ENCODE measurements around the gene CDK5RAP2.

Gene CDK5RAP2

DNA sequence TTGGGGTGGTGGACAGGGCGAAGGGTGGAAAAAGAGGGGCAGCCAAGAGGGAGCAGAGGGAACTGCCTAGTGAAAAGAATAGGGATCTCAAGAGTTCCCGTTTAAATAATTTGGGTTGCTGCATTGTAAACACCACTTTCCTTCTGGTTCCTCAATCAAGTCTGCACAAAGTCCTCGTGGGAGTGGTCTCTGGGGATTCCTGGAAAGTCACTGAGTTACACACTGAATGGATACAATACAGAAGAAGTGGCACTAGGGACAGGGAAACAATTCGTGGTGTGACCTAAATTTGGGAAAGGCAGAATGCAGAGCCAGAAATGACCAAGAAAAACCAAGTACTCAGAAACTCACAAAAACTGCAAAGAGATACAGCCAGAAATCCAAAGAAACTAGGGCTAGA, 161.7 kb downstream of the CDK5RAP2 start:
- Histone ChIP-seq H2BK120ac (ENCODE audit: low read depth, low read length) (no peak overlapping the region), H3K14ac (ENCODE audit: low read length) (no peak overlapping the region), H2AFZ (ENCODE audit: low read length) (no peak overlapping the region), H2BK5ac (ENCODE audit: low read length) (no peak overlapping the region), H4K8ac (ENCODE audit: low read depth, low read length) (no peak overlapping the region), H4K91ac (ENCODE audit: low read depth, low read length, poor library complexity) (no peak overlapping the region), H3K4me1 (ENCODE audit: control insufficient read depth in 2 of 2, insufficient read depth in 1 of 2, low read depth in 1 of 2, low read length in 2 of 2) (peaks cover 7% of the 10 kb centered on the region in 2 donors), H2BK12ac (ENCODE audit: low read length) (no peak overlapping the region), H3K4me2 (ENCODE audit: insufficient read depth, low read length, poor library complexity, severe bottlenecking) (no peak overlapping the region), H3K23ac (ENCODE audit: low read depth, low read length, poor library complexity) (no peak overlapping the region), H2AK5ac (ENCODE audit: low read depth, low read length) (no peak overlapping the region), H2BK15ac (ENCODE audit: low read length) (no peak overlapping the region), H3K9ac (ENCODE audit: low read depth, low read length, poor library complexity) (no peak overlapping the region), H3K27me3 (ENCODE audit: control insufficient read depth in 3 of 3, insufficient read depth in 3 of 3, low read depth in 1 of 3, low read length in 3 of 3) (no peaks in the 10 kb centered on the region), H3K4ac (ENCODE audit: low read length) (no peak overlapping the region), H3K36me3 (replicated peaks in 1 of 2; ENCODE audit: control insufficient read depth in 2 of 2, insufficient read depth in 2 of 2, low read length in 2 of 2) (peaks cover 2 to 84% of the 10 kb centered on the region in 2 donors), H3K4me3 (ENCODE audit: low read length in 2 of 2) (no peak overlapping the region), H3K79me1 (ENCODE audit: low read depth, low read length) (no peaks in the 10 kb centered on the region), H3K9me3 (replicated peaks in 1 of 2; ENCODE audit: control insufficient read depth in 2 of 2, insufficient read depth in 1 of 2, low read depth in 1 of 2, low read length in 2 of 2) (no peaks in the 10 kb centered on the region), H3K18ac (ENCODE audit: low read length) (no peak overlapping the region), H3K27ac (replicated peaks; ENCODE audit: low read length) (no peak overlapping the region)
- WGBS, 2 donors (ENCODE audit: extremely low coverage in 2 of 2, insufficient read length in 2 of 2, insufficient replicate concordance in 1 of 2) = no CpG with 5 or more reads among the region's 4 CpGs
- DNase-seq (ENCODE audit: low spot score) = no peak

DNA sequence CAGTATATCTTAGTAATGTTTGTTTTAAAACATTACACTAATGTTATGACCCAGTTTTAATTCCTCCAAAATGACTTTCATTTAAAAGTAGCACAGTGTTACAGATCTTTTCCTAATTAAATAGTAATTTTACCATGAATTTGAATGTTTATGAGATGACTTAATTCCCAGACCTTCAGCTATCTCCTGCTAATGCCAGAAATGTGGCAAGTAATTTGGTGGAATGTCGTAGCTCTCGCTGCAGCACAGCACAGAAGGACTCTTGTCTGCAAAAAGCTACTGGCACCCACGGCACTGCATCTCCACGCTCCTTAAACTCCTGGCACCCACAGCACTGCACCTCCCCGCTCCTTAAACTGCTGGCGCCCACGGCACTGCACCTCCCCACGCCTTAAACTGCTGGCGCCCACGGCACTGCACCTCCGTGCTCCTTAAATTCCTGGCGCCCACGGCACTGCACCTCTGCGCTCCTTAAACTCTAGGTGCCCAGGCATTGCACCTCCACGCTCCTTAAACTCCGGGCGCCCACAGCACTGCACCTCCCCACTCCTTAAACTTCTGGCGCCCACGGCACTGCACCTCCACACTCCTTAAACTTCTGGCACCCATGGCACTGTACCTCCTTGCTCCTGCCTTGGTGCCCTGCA, 163.1 kb downstream of the CDK5RAP2 start:
- no peak overlapping the region for H3K18ac ChIP-seq (ENCODE audit: low read length)
- H3K4me2 ChIP-seq (ENCODE audit: insufficient read depth, low read length, poor library complexity, severe bottlenecking) = no peak overlapping the region
- H2BK12ac ChIP-seq (ENCODE audit: low read length) = no peak overlapping the region
- no peak overlapping the region for H3K4me3 ChIP-seq (ENCODE audit: low read length in 2 of 2)
- no peak overlapping the region for H2AK5ac ChIP-seq (ENCODE audit: low read depth, low read length)
- no peak overlapping the region for H4K8ac ChIP-seq (ENCODE audit: low read depth, low read length)
- WGBS, 2 donors (ENCODE audit: extremely low coverage in 2 of 2, insufficient read length in 2 of 2, insufficient replicate concordance in 1 of 2) = no CpG with 5 or more reads among the region's 19 CpGs
- no peak overlapping the region for H3K9ac ChIP-seq (ENCODE audit: low read depth, low read length, poor library complexity)
- no peak overlapping the region for H4K91ac ChIP-seq (ENCODE audit: low read depth, low read length, poor library complexity)
- no peak overlapping the region for H2BK15ac ChIP-seq (ENCODE audit: low read length)
- no peaks in the 10 kb centered on the region for H3K79me1 ChIP-seq (ENCODE audit: low read depth, low read length)
- no peak overlapping the region for H2BK120ac ChIP-seq (ENCODE audit: low read depth, low read length)
- H3K14ac ChIP-seq (ENCODE audit: low read length) = peak overlapping the region; percentile 58
- no peak overlapping the region for H2BK5ac ChIP-seq (ENCODE audit: low read length)
- H3K27me3 ChIP-seq (ENCODE audit: control insufficient read depth in 3 of 3, insufficient read depth in 3 of 3, low read depth in 1 of 3, low read length in 3 of 3) = no peaks in the 10 kb centered on the region
- H3K23ac ChIP-seq (ENCODE audit: low read depth, low read length, poor library complexity) = peak overlapping the region; percentile 51
- H2AFZ ChIP-seq (ENCODE audit: low read length) = no peak overlapping the region
- H3K36me3 ChIP-seq (replicated peaks in 1 of 2; ENCODE audit: control insufficient read depth in 2 of 2, insufficient read depth in 2 of 2, low read length in 2 of 2) = peaks cover 2 to 82% of the 10 kb centered on the region in 2 donors
- H3K27ac ChIP-seq (replicated peaks; ENCODE audit: low read length) = no peak overlapping the region
- H3K4ac ChIP-seq (ENCODE audit: low read length) = no peak overlapping the region
- no peak for DNase-seq (ENCODE audit: low spot score)
- H3K9me3 ChIP-seq (replicated peaks in 1 of 2; ENCODE audit: control insufficient read depth in 2 of 2, insufficient read depth in 1 of 2, low read depth in 1 of 2, low read length in 2 of 2) = no peaks in the 10 kb centered on the region
- H3K4me1 ChIP-seq (ENCODE audit: control insufficient read depth in 2 of 2, insufficient read depth in 1 of 2, low read depth in 1 of 2, low read length in 2 of 2) = peaks cover 1 to 17% of the 10 kb centered on the region in 2 donors

DNA sequence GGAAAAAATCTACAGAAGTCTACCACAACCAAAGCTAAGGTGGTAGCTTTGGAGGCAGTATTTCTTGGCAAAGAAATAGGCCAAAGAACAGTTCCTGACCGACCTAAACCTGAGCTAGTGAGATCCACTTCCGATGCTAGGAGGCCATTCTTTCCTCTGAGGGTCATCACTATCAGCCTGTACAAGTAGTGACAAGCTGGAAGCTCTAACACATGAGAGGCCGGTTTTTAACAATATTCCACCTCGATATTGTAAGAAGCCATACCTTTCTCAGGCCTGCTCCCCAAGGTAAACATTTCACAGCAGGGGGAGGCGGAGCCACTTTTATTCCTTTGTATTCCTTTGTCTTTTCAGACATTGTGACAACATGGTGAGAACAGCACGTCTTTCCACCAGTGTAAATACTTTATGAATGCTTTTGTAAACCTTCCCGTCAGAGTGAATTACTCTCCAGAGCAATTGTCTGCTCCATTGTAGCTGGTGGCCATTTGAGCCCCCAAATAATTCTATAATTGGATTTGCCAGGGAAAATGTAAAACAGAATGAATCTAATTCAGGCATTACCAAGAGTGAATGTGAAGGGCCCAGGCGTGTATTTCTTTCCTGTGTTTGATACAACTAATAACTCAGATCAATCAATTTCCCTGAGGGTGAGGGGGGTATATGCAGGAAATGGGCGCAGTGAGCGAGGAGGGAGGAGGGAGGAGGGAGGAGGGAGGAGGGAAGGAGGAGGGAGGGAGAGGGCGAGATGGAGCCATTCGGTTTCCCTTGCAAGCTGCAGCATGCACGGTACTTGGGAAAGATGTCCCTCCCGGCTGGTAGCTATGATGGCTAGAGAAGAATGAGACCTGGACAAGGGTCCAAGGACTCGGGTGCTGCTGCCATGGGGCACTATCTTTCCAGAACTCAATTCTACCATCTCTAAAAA, 166.6 kb downstream of the CDK5RAP2 start:
- peaks cover 18 to 84% of the 10 kb centered on the region in 2 donors for H3K36me3 ChIP-seq (replicated peaks in 1 of 2; ENCODE audit: control insufficient read depth in 2 of 2, insufficient read depth in 2 of 2, low read length in 2 of 2)
- no peak overlapping the region for H3K23ac ChIP-seq (ENCODE audit: low read depth, low read length, poor library complexity)
- H3K18ac ChIP-seq (ENCODE audit: low read length) = no peak overlapping the region
- no peak overlapping the region for H2BK15ac ChIP-seq (ENCODE audit: low read length)
- H3K79me1 ChIP-seq (ENCODE audit: low read depth, low read length) = peaks cover 2% of the 10 kb centered on the region
- no peak overlapping the region for H2AFZ ChIP-seq (ENCODE audit: low read length)
- no peaks in the 10 kb centered on the region for H3K9me3 ChIP-seq (replicated peaks in 1 of 2; ENCODE audit: control insufficient read depth in 2 of 2, insufficient read depth in 1 of 2, low read depth in 1 of 2, low read length in 2 of 2)
- H3K4ac ChIP-seq (ENCODE audit: low read length) = no peak overlapping the region
- H3K27me3 ChIP-seq (ENCODE audit: control insufficient read depth in 3 of 3, insufficient read depth in 3 of 3, low read depth in 1 of 3, low read length in 3 of 3) = no peaks in the 10 kb centered on the region
- H2AK5ac ChIP-seq (ENCODE audit: low read depth, low read length) = no peak overlapping the region
- H3K4me1 ChIP-seq (ENCODE audit: control insufficient read depth in 2 of 2, insufficient read depth in 1 of 2, low read depth in 1 of 2, low read length in 2 of 2) = peaks cover 0 to 17% of the 10 kb centered on the region in 2 donors
- peak; percentile 36 for DNase-seq (ENCODE audit: low spot score)
- no peak overlapping the region for H4K91ac ChIP-seq (ENCODE audit: low read depth, low read length, poor library complexity)
- no CpG with 5 or more reads among the region's 15 CpGs for WGBS, 2 donors (ENCODE audit: extremely low coverage in 2 of 2, insufficient read length in 2 of 2, insufficient replicate concordance in 1 of 2)
- H3K4me2 ChIP-seq (ENCODE audit: insufficient read depth, low read length, poor library complexity, severe bottlenecking) = no peak overlapping the region
- H2BK12ac ChIP-seq (ENCODE audit: low read length) = no peak overlapping the region
- H3K9ac ChIP-seq (ENCODE audit: low read depth, low read length, poor library complexity) = no peak overlapping the region
- H3K27ac ChIP-seq (replicated peaks; ENCODE audit: low read length) = no peak overlapping the region
- no peak overlapping the region for H4K8ac ChIP-seq (ENCODE audit: low read depth, low read length)
- no peak overlapping the region for H2BK120ac ChIP-seq (ENCODE audit: low read depth, low read length)
- H3K14ac ChIP-seq (ENCODE audit: low read length) = no peak overlapping the region
- no peak overlapping the region for H2BK5ac ChIP-seq (ENCODE audit: low read length)
- no peak overlapping the region for H3K4me3 ChIP-seq (ENCODE audit: low read length in 2 of 2)

DNA sequence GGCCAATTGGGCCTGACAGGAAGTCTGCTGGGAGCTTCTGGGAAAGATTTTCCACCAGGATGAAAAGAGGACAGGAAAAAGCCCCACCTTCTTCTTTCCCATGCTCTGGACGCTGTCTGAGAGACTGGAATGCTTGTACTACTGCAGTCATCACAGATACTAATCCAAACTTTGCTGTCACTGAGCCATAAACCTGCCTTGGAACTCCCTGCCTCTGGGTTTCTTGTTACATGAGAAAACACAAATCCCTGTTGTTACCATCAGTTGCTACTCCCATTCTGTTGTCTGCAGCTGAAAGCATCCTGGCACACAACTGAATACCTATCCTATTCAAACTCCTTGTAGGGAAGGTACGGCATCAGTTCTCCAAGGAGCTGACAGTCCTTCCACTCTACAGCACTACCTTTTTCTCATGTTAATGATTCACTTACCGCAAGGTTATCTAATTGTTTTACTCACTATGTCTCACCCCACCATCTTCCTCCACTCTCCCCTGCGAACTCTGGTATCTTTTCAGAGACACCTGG, 167.5 kb downstream of the CDK5RAP2 start:
- Histone ChIP-seq H2BK15ac (ENCODE audit: low read length) (no peak overlapping the region), H3K4me2 (ENCODE audit: insufficient read depth, low read length, poor library complexity, severe bottlenecking) (no peak overlapping the region), H3K4me3 (ENCODE audit: low read length in 2 of 2) (no peak overlapping the region), H3K27me3 (ENCODE audit: control insufficient read depth in 3 of 3, insufficient read depth in 3 of 3, low read depth in 1 of 3, low read length in 3 of 3) (no peaks in the 10 kb centered on the region), H4K8ac (ENCODE audit: low read depth, low read length) (no peak overlapping the region), H3K4me1 (ENCODE audit: control insufficient read depth in 2 of 2, insufficient read depth in 1 of 2, low read depth in 1 of 2, low read length in 2 of 2) (peaks cover 0 to 17% of the 10 kb centered on the region in 2 donors), H3K23ac (ENCODE audit: low read depth, low read length, poor library complexity) (no peak overlapping the region), H2BK5ac (ENCODE audit: low read length) (no peak overlapping the region), H3K9ac (ENCODE audit: low read depth, low read length, poor library complexity) (no peak overlapping the region), H3K36me3 (replicated peaks in 1 of 2; ENCODE audit: control insufficient read depth in 2 of 2, insufficient read depth in 2 of 2, low read length in 2 of 2) (peaks cover 24 to 85% of the 10 kb centered on the region in 2 donors), H2AK5ac (ENCODE audit: low read depth, low read length) (no peak overlapping the region), H3K9me3 (replicated peaks in 1 of 2; ENCODE audit: control insufficient read depth in 2 of 2, insufficient read depth in 1 of 2, low read depth in 1 of 2, low read length in 2 of 2) (no peaks in the 10 kb centered on the region), H3K79me1 (ENCODE audit: low read depth, low read length) (peaks cover 2% of the 10 kb centered on the region), H2AFZ (ENCODE audit: low read length) (no peak overlapping the region), H4K91ac (ENCODE audit: low read depth, low read length, poor library complexity) (no peak overlapping the region), H3K14ac (ENCODE audit: low read length) (no peak overlapping the region), H2BK120ac (ENCODE audit: low read depth, low read length) (no peak overlapping the region), H2BK12ac (ENCODE audit: low read length) (no peak overlapping the region), H3K18ac (ENCODE audit: low read length) (no peak overlapping the region), H3K27ac (replicated peaks; ENCODE audit: low read length) (no peak overlapping the region), H3K4ac (ENCODE audit: low read length) (no peak overlapping the region)
- DNase-seq (ENCODE audit: low spot score) = no peak
- WGBS, 2 donors (ENCODE audit: extremely low coverage in 2 of 2, insufficient read length in 2 of 2, insufficient replicate concordance in 1 of 2) = no CpG with 5 or more reads among the region's 4 CpGs
